Measurements from ENCODE around the gene HOXC5. TPM values are rescaled to one million over a fixed set of nuclear protein-coding genes. Genes with fewer than 3 reads are reported as not detected.

The HOXC5 gene
- total RNA-seq, 1 experiment from 2014 or later, result not detected

GRCh38 chr12:54049108-54049507 lies 16.3 kb downstream of the HOXC5 start:
- H3K27ac Mint-ChIP-seq (ENCODE audit: unreplicated experiment), result no peak overlapping the region
- CTCF ChIA-PET, result no interaction called here
- DNase-seq, result no peak
- no peak overlapping the region for H3K4me3 Mint-ChIP-seq (ENCODE audit: low read depth, unreplicated experiment)
- no peaks in the 10 kb centered on the region for H3K4me1 Mint-ChIP-seq (ENCODE audit: low read depth, unreplicated experiment)
- peaks cover 9% of the 10 kb centered on the region for H3K36me3 Mint-ChIP-seq (ENCODE audit: insufficient read depth, unreplicated experiment)
- H3K9me3 Mint-ChIP-seq (ENCODE audit: low read depth, unreplicated experiment), result no peaks in the 10 kb centered on the region
- intact Hi-C loops (cut with micrococcal nuclease; ENCODE audit: unreplicated experiment), result no loop called here
- no TSS peak for BruUV-seq (replicated peaks)
- H3K27me3 Mint-ChIP-seq (ENCODE audit: unreplicated experiment), result peaks cover 99% of the 10 kb centered on the region
- no peak for TF ChIP-seq CTCF (IDR thresholded peaks at IDR 0.05; ENCODE audit: unreplicated experiment)

- no peak for TF ChIP-seq CTCF (IDR thresholded peaks at IDR 0.05; ENCODE audit: unreplicated experiment)
Observed at GRCh38 chr12:54050482-54050810, 17.6 kb downstream of the HOXC5 start.

GRCh38 chr12:54051026-54051842 lies 18.4 kb downstream of the HOXC5 start:
- no peak overlapping the region for H3K27ac Mint-ChIP-seq (ENCODE audit: unreplicated experiment)
- peaks cover 9% of the 10 kb centered on the region for H3K36me3 Mint-ChIP-seq (ENCODE audit: insufficient read depth, unreplicated experiment)
- no peaks in the 10 kb centered on the region for H3K9me3 Mint-ChIP-seq (ENCODE audit: low read depth, unreplicated experiment)
- BruUV-seq (replicated peaks), result no TSS peak
- no peaks in the 10 kb centered on the region for H3K4me1 Mint-ChIP-seq (ENCODE audit: low read depth, unreplicated experiment)
- no peak for DNase-seq
- TF ChIP-seq CTCF (IDR thresholded peaks at IDR 0.05; ENCODE audit: unreplicated experiment), result no peak
- peaks cover 98% of the 10 kb centered on the region for H3K27me3 Mint-ChIP-seq (ENCODE audit: unreplicated experiment)
- intact Hi-C loops (cut with micrococcal nuclease; ENCODE audit: unreplicated experiment), result no loop called here
- CTCF ChIA-PET, result interaction anchor here (0.6 to 0.7 kb wide), 3 partner anchors 44 to 152 kb away, joined by 3 to 5 read pairs (median 4); no protein-coding TSS in a partner anchor
- H3K4me3 Mint-ChIP-seq (ENCODE audit: low read depth, unreplicated experiment), result no peak overlapping the region

More at GRCh38 chr12:54050482-54050810, 17.6 kb downstream of the HOXC5 start:
- CTCF ChIA-PET, result interaction anchor here (0.6 to 0.7 kb wide), 3 partner anchors 44 to 88 kb away, joined by 3 to 4 read pairs (median 3); no protein-coding TSS in a partner anchor
- intact Hi-C loops (cut with micrococcal nuclease; ENCODE audit: unreplicated experiment), result no loop called here
- BruUV-seq (replicated peaks), result no TSS peak
- H3K4me1 Mint-ChIP-seq (ENCODE audit: low read depth, unreplicated experiment), result no peaks in the 10 kb centered on the region
- H3K9me3 Mint-ChIP-seq (ENCODE audit: low read depth, unreplicated experiment), result no peaks in the 10 kb centered on the region
- H3K27ac Mint-ChIP-seq (ENCODE audit: unreplicated experiment), result no peak overlapping the region
- peaks cover 9% of the 10 kb centered on the region for H3K36me3 Mint-ChIP-seq (ENCODE audit: insufficient read depth, unreplicated experiment)
- peaks cover 98% of the 10 kb centered on the region for H3K27me3 Mint-ChIP-seq (ENCODE audit: unreplicated experiment)
- DNase-seq, result no peak
- H3K4me3 Mint-ChIP-seq (ENCODE audit: low read depth, unreplicated experiment), result no peak overlapping the region

GRCh38 chr12:54051874-54052437 lies 19.1 kb downstream of the HOXC5 start:
- Mint-ChIP-seq H3K9me3 (ENCODE audit: low read depth, unreplicated experiment) (no peaks in the 10 kb centered on the region), H3K27ac (ENCODE audit: unreplicated experiment) (no peak overlapping the region), H3K4me1 (ENCODE audit: low read depth, unreplicated experiment) (no peaks in the 10 kb centered on the region), H3K36me3 (ENCODE audit: insufficient read depth, unreplicated experiment) (peaks cover 9% of the 10 kb centered on the region), H3K4me3 (ENCODE audit: low read depth, unreplicated experiment) (no peak overlapping the region), H3K27me3 (ENCODE audit: unreplicated experiment) (peaks cover 98% of the 10 kb centered on the region)
- intact Hi-C loops (cut with micrococcal nuclease; ENCODE audit: unreplicated experiment), result no loop called here
- no TSS peak for BruUV-seq (replicated peaks)
- CTCF ChIA-PET, result interaction anchor here (0.7 to 1.0 kb wide), 4 partner anchors 14 to 149 kb away, joined by 3 to 4 read pairs (median 3); no protein-coding TSS in a partner anchor
- TF ChIP-seq CTCF (IDR thresholded peaks at IDR 0.05; ENCODE audit: unreplicated experiment), result no peak
- no peak for DNase-seq
